ENCODE data around the gene LMO7. TPM values are rescaled to one million over a fixed set of nuclear protein-coding genes. Genes with fewer than 3 reads are reported as not detected.

The LMO7 gene
- total RNA-seq, 1 experiment from 2014 or later: 18.5 TPM

- no peaks in the 10 kb centered on the region for H3K27me3 Mint-ChIP-seq (ENCODE audit: low read depth)
- DNase-seq (ENCODE audit: low spot score) (no peak), ATAC-seq (no peak)
- H3K4me1 Mint-ChIP-seq: peaks cover 10% of the 10 kb centered on the region
- peaks cover 5% of the 10 kb centered on the region for H3K9me3 Mint-ChIP-seq
- H3K4me3 Mint-ChIP-seq: no peak overlapping the region
- TF ChIP-seq ZNF671 (CRISPR knock-in tag; IDR thresholded peaks at IDR 0.05) (no peak), TCF7 (CRISPR knock-in tag; IDR thresholded peaks at IDR 0.05; ENCODE audit: low read depth) (no peak), SP1 (CRISPR knock-in tag; conservative IDR thresholded peaks at IDR 0.05) (no peak), NFYB (CRISPR knock-in tag; conservative IDR thresholded peaks at IDR 0.05; ENCODE audit: low read depth) (no peak), HMGXB4 (CRISPR knock-in tag; IDR thresholded peaks at IDR 0.05) (no peak), CDX4 (CRISPR knock-in tag; IDR thresholded peaks at IDR 0.05; ENCODE audit: borderline replicate concordance) (no peak)
- peaks cover 3% of the 10 kb centered on the region; the same call in 1 of the 2 replicates for H3K36me3 Mint-ChIP-seq
- CTCF ChIA-PET: no interaction called here
- H3K27ac Mint-ChIP-seq: no peak overlapping the region
- POLR2A ChIA-PET: no interaction called here
Measured at GRCh38 chr13:75666646-75667351, 30.7 kb downstream of the LMO7 start.

GRCh38 chr13:75669706-75670105 is 33.6 kb downstream of the LMO7 start:
- DNase-seq (ENCODE audit: low spot score) (no peak), ATAC-seq (no peak)
- ChIA-PET CTCF (interaction anchor here (1.8 kb wide), 1 partner anchor 26 kb away, joined by 5 read pairs; no protein-coding TSS in a partner anchor), POLR2A (no interaction called here)
- Mint-ChIP-seq H3K36me3 (no peaks in the 10 kb centered on the region), H3K27ac (no peak overlapping the region), H3K27me3 (ENCODE audit: low read depth) (no peaks in the 10 kb centered on the region), H3K4me3 (no peak overlapping the region), H3K4me1 (peaks cover 13% of the 10 kb centered on the region), H3K9me3 (no peaks in the 10 kb centered on the region)
- TF ChIP-seq ZNF317 (CRISPR knock-in tag; IDR thresholded peaks at IDR 0.05; ENCODE audit: borderline replicate concordance, low read depth) (no peak), AR (CRISPR knock-in tag; IDR thresholded peaks at IDR 0.05) (no peak), SOX15 (CRISPR knock-in tag; IDR thresholded peaks at IDR 0.05) (no peak), HMGXB4 (CRISPR knock-in tag; IDR thresholded peaks at IDR 0.05) (no peak)

GRCh38 chr13:75670496-75670895 is 34.4 kb downstream of the LMO7 start:
- no peaks in the 10 kb centered on the region for H3K36me3 Mint-ChIP-seq
- H3K27me3 Mint-ChIP-seq (ENCODE audit: low read depth): no peaks in the 10 kb centered on the region
- no peak overlapping the region for H3K27ac Mint-ChIP-seq
- H3K4me3 Mint-ChIP-seq: no peak overlapping the region
- ATAC-seq (no peak), DNase-seq (ENCODE audit: low spot score) (no peak)
- ChIA-PET CTCF (interaction anchor here (1.8 kb wide), 1 partner anchor 26 kb away, joined by 5 read pairs; no protein-coding TSS in a partner anchor), POLR2A (no interaction called here)
- peaks cover 18% of the 10 kb centered on the region for H3K4me1 Mint-ChIP-seq
- H3K9me3 Mint-ChIP-seq: no peaks in the 10 kb centered on the region
- TF ChIP-seq ELF4 (CRISPR knock-in tag; IDR thresholded peaks at IDR 0.05; ENCODE audit: low read depth): no peak
- no peak for TF ChIP-seq HMGA2 (CRISPR knock-in tag; IDR thresholded peaks at IDR 0.05)
- TF ChIP-seq USF2 (CRISPR knock-in tag; IDR thresholded peaks at IDR 0.05): no peak
- TF ChIP-seq ZMAT4 (CRISPR knock-in tag; IDR thresholded peaks at IDR 0.05): no peak
- TF ChIP-seq ZNF423 (CRISPR knock-in tag; IDR thresholded peaks at IDR 0.05): no peak
- TF ChIP-seq AR (CRISPR knock-in tag; IDR thresholded peaks at IDR 0.05): no peak
- TF ChIP-seq ZNF232 (CRISPR knock-in tag; IDR thresholded peaks at IDR 0.05): no peak
- TF ChIP-seq E2F1 (CRISPR knock-in tag; IDR thresholded peaks at IDR 0.05): no peak
- TF ChIP-seq TP53 (CRISPR knock-in tag; IDR thresholded peaks at IDR 0.05): no peak

All from WTC11 (cell line).